Measurements from ENCODE around the gene MYH10. TPM values are rescaled to one million over a fixed set of nuclear protein-coding genes. Genes with fewer than 3 reads are reported as not detected.

Gene MYH10
- total RNA-seq, 6 donors from 2014 or later: 73.3 to 246 (median 99.6) TPM

DNA sequence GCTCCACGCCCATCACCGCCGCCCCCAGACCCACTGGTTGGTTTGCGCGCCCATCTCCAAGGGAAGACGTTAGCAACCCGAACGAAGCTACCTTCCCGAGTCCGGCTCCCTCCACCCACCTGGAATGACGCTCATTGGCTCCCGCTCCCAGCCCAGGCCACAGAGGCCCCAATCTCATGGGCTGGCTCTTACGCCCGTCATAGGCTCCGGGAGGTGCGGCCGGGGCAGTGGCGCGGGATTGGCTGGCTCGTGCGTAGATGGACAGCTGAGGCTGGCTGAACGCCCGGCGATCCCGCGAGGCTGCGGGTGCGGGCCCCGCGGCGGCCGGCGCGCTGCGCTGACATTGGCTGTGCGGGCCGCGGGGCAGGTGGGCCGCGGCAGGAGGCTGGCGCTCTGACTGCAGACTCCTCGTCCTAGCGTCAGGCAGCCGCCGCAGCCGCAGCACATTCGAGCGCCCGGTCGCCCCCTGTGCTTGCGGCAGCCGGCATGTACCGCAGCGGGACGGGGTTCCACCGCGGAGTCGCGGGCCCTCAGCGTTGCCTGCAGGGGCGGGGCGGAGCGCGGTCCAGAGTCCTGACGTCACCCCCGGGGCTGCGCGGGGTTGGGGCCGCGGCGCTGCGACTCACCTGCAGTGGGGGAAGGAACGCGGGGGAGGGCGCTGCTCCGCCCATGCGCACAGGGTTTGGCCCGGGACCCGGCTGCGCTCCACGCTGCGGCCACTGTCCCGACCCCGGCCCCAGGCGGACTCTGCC is 453 bp upstream of the MYH10 start:
- Histone ChIP-seq H3K36me3 (no peaks in the 10 kb centered on the region), H3K27me3 (peaks cover 0 to 20% (median 5%) of the 10 kb centered on the region in 4 donors), H3K9me3 (no peaks in the 10 kb centered on the region), H3K27ac (peak overlapping the region; percentile 74 to 89 (median 88)), H3K4me3 (peak overlapping the region; percentile 69 to 90 (median 74)), H3K4me1 (peaks cover 12 to 25% (median 16%) of the 10 kb centered on the region in 4 donors)
- peak; percentile 98 to 99 for ATAC-seq (ENCODE audit: low FRiP score in 2 of 2)
- TF ChIP-seq POLR2A (IDR thresholded peaks at IDR 0.05) (peak in 1 of 4 donors; percentile 15), CTCF (IDR thresholded peaks at IDR 0.05) (peak in 3 of 6 experiments; percentile 40 to 68 (median 52)), POLR2AphosphoS5 (IDR thresholded peaks at IDR 0.05) (peak; percentile 12 to 33), EP300 (IDR thresholded peaks at IDR 0.05) (no peak)
- WGBS, 2 donors: 0% methylated on average over 6 to 31 of the region's 85 CpGs
- peak; percentile 97 to 98 for DNase-seq

DNA sequence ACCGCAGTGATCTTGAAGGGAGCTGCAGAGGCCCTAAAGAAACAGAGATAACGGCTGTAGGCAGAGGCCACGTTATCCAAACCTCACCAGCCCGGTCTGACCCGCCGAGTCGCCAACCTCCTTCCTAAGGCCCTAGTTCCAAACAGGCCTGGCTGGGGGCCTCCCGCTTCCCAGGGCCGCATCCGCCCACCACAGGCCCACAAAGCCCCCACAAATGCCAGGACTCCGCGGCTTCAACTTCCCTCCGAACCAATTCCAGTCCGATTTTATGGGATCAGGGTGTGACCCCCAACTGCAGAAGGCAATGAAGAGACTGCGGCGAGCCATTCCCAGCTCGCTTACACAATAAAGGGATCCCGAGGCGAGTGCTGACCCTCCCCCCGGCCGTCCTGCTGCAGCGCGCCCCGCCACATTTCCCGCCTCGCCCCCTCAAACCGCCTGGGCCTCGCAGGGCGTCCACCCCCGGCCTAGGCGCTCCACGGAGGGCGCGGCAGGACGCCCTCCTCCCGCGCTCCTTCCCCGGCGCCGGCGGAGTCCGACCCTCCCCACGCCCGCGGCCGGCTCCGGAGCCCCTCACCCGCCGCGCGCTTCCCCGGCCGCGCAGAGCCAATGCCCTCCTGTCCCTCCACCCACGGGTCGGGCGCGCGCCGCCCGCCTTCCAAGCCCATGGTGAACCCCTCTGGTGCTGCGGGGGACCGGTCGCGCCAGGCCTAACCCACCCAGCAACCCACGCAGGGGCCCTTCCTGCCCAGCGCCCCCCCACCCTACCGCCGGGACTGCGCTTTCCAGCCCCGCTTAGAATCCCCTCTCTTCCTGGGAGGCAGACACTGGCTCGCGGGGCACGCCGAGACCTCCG is 926 bp downstream of the MYH10 start:
- WGBS, 2 donors: 3 to 6% methylated on average over 18 to 37 of the region's 76 CpGs
- DNase-seq (peak in 1 of 2 donors; percentile 90), ATAC-seq (ENCODE audit: low FRiP score in 2 of 2) (peak; percentile 15 to 28)
- Histone ChIP-seq H3K4me3 (peak overlapping the region; percentile 69 to 90 (median 74)), H3K9me3 (no peaks in the 10 kb centered on the region), H3K36me3 (no peaks in the 10 kb centered on the region), H3K27me3 (peaks cover 0 to 20% (median 5%) of the 10 kb centered on the region in 4 donors), H3K27ac (peak overlapping the region; percentile 72 to 89 (median 88)), H3K4me1 (peaks cover 12 to 25% (median 16%) of the 10 kb centered on the region in 4 donors)
- TF ChIP-seq CTCF (IDR thresholded peaks at IDR 0.05) (no peak), POLR2A (IDR thresholded peaks at IDR 0.05) (no peak), EP300 (IDR thresholded peaks at IDR 0.05) (no peak), POLR2AphosphoS5 (IDR thresholded peaks at IDR 0.05) (no peak)

- peak overlapping the region in 3 of 4 donors; percentile 11 to 89 (median 88) for H3K27ac ChIP-seq
- peak overlapping the region in 3 of 4 donors; percentile 69 to 90 (median 72) for H3K4me3 ChIP-seq
- 50 to 64% methylated on average over 8 of the region's 8 CpGs for WGBS, 2 donors
- no peak for ATAC-seq (ENCODE audit: low FRiP score in 2 of 2)
- no peak for DNase-seq
- H3K27me3 ChIP-seq: peaks cover 0 to 20% (median 5%) of the 10 kb centered on the region in 4 donors
- H3K4me1 ChIP-seq: peaks cover 12 to 25% (median 16%) of the 10 kb centered on the region in 4 donors
- TF ChIP-seq POLR2A (IDR thresholded peaks at IDR 0.05) (no peak), CTCF (IDR thresholded peaks at IDR 0.05) (no peak), EP300 (IDR thresholded peaks at IDR 0.05) (no peak), POLR2AphosphoS5 (IDR thresholded peaks at IDR 0.05) (no peak)
- no peaks in the 10 kb centered on the region for H3K36me3 ChIP-seq
- H3K9me3 ChIP-seq: no peaks in the 10 kb centered on the region
Measured at GRCh38 chr17:8628609-8629169, 1.8 kb downstream of the MYH10 start.

GRCh38 chr17:8628172-8628571 is 2.4 kb downstream of the MYH10 start:
- Histone ChIP-seq H3K4me3 (peak overlapping the region in 1 of 4 donors; percentile 72), H3K9me3 (no peaks in the 10 kb centered on the region), H3K27ac (peak overlapping the region in 1 of 4 donors; percentile 11), H3K4me1 (peaks cover 12 to 25% (median 16%) of the 10 kb centered on the region in 4 donors), H3K27me3 (peaks cover 0 to 20% (median 5%) of the 10 kb centered on the region in 4 donors), H3K36me3 (no peaks in the 10 kb centered on the region)
- WGBS, 2 donors: 75 to 83% methylated on average over 2 of the region's 2 CpGs
- no peak for ATAC-seq (ENCODE audit: low FRiP score in 2 of 2)
- no peak for DNase-seq
- TF ChIP-seq POLR2AphosphoS5 (IDR thresholded peaks at IDR 0.05) (no peak), EP300 (IDR thresholded peaks at IDR 0.05) (no peak), CTCF (IDR thresholded peaks at IDR 0.05) (no peak), POLR2A (IDR thresholded peaks at IDR 0.05) (no peak)

Data from upper lobe of left lung (tissue), 6 donors.